C4-2B (cell line): ENCODE data around the gene RIMS1.

Experiments used
- ZFX ChIP-seq: fragments of 450-650 bp; IDR thresholded peaks from 2 replicates; pipeline ENCODE4 v1.6.1; 2017
- TF ChIP-seq, protein P1 (sequence below): fragments of 450-650 bp; conservative IDR thresholded peaks from 2 replicates; pipeline ENCODE4 v1.5.1; 2017; ENCODE audit warnings: mild to moderate bottlenecking

DNA sequence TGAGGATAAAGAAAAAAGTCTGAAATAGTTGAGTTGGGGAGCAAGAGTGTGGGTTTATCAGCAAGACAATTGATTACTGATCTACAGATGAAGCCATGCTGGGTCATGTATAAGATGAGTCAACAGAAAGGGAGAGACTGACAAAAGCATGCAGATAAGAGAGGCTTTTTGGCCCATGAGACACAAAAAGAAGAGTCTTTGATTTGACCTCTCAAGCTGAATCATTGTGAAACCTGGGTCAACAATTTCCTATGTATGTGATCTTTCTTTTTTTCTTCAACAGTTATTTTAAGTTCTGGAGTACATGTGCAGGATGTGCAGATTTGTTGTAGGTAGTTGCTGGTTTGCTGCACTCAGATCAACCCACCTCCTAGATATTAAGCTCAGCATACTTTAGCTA is 15.9 kb downstream of the RIMS1 start:
- TF ChIP-seq, protein P1, sequence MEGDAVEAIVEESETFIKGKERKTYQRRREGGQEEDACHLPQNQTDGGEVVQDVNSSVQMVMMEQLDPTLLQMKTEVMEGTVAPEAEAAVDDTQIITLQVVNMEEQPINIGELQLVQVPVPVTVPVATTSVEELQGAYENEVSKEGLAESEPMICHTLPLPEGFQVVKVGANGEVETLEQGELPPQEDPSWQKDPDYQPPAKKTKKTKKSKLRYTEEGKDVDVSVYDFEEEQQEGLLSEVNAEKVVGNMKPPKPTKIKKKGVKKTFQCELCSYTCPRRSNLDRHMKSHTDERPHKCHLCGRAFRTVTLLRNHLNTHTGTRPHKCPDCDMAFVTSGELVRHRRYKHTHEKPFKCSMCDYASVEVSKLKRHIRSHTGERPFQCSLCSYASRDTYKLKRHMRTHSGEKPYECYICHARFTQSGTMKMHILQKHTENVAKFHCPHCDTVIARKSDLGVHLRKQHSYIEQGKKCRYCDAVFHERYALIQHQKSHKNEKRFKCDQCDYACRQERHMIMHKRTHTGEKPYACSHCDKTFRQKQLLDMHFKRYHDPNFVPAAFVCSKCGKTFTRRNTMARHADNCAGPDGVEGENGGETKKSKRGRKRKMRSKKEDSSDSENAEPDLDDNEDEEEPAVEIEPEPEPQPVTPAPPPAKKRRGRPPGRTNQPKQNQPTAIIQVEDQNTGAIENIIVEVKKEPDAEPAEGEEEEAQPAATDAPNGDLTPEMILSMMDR, result no peak
- TF ChIP-seq ZFX, result no peak
